KG1 (cell line): ENCODE results near the gene DCTD.

Experiments used
- DNase-seq: peaks from one replicate; lab custom pipeline; 2025; lab: John Stamatoyannopoulos, UW

Gene DCTD

GRCh38 chr4:182893047-182893446 is 24.1 kb downstream of the DCTD start:
- DNase-seq: no peak

DNA sequence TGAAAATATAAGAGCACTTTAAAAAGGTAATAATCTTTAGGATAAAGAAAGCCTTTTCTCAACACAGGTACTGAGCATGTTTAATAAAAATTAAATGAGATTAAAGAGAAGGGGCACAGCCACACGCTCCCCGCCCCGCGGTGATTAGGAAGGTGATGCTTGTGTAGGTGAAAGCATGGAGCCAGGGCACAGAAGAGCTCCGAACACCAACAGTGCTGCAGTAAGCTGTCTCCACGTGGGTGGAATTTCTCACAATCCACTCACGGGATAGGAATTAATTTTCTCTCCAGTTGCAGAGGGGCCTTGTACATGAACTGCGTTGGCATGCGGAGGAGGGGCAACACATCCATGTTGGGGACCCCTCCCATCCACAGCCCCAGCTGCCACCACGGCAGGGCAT is 27.0 kb downstream of the DCTD start:
- DNase-seq: no peak

DNA sequence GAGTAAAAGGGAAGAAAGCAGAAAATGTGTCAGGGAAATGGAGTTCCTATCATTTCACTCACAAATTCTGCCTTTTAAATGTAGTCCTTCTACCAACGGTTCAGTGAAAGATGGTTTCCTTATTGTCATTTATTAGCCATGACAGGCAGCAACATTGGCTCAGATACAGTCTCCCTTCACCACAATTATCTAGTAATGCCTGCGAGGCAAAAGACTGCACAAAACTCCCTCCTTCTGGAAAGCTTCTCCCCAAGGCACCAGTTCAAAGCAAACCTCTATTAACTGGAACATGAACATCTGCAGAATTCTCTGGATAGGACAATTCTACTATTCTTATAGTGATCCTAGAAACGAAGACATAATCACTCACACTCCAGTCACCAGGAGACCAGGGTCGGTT is 28.3 kb downstream of the DCTD start:
- no peak for DNase-seq

GRCh38 chr4:182886768-182887167 is 30.4 kb downstream of the DCTD start:
- DNase-seq: no peak

DNA sequence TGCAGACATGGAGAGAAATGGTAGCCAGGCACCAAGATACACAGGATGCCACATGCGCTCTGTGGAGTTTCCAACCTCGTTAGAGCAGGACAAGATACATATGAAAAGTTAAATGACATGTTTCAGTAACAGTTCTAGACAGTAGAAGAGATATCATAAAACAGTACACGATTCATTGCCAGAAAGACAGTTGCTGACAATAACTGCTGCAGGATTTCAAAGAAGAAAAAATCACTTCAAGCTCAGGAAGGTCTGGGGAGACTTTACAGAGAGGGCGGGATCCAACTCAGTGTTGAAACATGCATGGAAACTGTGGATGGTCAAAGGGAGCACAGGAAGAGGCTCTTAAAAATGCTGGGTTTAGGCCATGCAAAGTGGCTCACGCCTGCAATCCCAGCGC is 31.0 kb downstream of the DCTD start:
- DNase-seq: no peak

DNA sequence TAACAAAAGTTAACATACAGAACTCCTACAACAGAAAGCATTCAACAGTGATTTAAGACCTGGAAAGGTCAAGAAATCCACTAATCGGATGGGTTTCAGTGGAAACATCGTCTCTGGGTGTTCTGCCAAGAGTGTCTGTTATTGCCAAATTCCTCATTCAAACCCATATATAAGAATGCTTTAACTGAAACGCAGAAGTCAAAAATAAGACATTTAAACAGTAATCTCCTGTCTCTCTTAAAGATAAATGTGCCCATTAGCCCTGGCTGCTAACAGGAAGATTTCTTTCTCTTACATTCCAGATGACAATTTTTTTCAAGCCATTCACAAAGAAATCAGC is 31.5 kb downstream of the DCTD start:
- no peak for DNase-seq

GRCh38 chr4:182885022-182885737 is 32.0 kb downstream of the DCTD start:
- no peak for DNase-seq

GRCh38 chr4:182884040-182884439 is 33.1 kb downstream of the DCTD start:
- no peak for DNase-seq

- DNase-seq: no peak
Observed at GRCh38 chr4:182883351-182883750, 33.8 kb downstream of the DCTD start.

GRCh38 chr4:182881914-182882313 is 35.3 kb downstream of the DCTD start:
- no peak for DNase-seq

- DNase-seq: no peak
Observed at GRCh38 chr4:182880387-182881356, 36.5 kb downstream of the DCTD start.

DNA sequence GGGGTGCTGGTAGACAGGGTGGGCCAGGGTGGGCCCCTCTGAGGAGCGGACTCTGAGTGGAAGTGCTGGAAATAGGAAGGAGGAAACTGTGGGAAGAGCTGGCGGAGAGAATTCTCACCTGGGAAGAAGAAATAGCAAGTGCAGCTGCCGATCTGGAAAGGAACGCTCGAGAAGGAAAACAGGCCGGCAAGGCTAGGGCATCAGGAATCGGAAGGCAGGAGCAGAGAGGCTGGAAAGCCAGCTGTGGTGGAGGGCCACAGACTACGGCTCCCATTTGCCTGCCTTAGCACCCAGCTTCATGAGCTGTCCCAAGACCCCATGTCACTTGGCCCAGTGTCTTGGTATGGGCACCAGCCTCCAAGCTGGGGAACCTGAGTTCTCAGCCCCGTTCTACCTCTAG is 37.3 kb downstream of the DCTD start:
- DNase-seq: no peak

GRCh38 chr4:182878633-182879495 is 38.3 kb downstream of the DCTD start:
- no peak for DNase-seq

- no peak for DNase-seq
Observed at GRCh38 chr4:182877326-182877883, 39.8 kb downstream of the DCTD start.

- DNase-seq: no peak
Observed at GRCh38 chr4:182876427-182876826, 40.8 kb downstream of the DCTD start.

GRCh38 chr4:182875453-182876405 is 41.5 kb downstream of the DCTD start:
- DNase-seq: no peak

GRCh38 chr4:182874797-182875345 is 42.3 kb downstream of the DCTD start:
- DNase-seq: no peak

- DNase-seq: no peak
Observed at GRCh38 chr4:182874304-182874751, 42.9 kb downstream of the DCTD start.

GRCh38 chr4:182873726-182874125 is 43.5 kb downstream of the DCTD start:
- DNase-seq: no peak

- no peak for DNase-seq
Observed at GRCh38 chr4:182873289-182873688, 43.9 kb downstream of the DCTD start.
